ENCODE measurements around the gene RS1.

RS1 gene

DNA sequence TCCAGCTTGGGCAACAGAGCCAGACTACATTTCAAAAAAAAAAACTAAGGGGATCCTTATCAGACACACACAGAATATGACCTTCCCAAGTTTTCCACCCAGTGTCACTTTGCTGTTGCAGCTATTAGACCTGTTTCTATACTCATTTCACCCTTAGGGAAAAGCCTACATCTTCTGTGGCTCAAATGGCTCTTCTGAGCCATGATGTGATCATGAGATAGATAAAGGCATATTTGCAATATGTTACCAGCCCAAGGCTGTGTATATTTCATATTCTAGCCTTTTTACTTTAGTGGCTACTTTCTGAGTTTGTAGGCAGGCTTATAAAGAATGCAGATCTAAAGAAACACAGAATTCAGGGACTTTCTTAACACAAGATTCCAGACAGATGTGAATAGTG, 19.3 kb downstream of the RS1 start:
- TF ChIP-seq, protein P1, sequence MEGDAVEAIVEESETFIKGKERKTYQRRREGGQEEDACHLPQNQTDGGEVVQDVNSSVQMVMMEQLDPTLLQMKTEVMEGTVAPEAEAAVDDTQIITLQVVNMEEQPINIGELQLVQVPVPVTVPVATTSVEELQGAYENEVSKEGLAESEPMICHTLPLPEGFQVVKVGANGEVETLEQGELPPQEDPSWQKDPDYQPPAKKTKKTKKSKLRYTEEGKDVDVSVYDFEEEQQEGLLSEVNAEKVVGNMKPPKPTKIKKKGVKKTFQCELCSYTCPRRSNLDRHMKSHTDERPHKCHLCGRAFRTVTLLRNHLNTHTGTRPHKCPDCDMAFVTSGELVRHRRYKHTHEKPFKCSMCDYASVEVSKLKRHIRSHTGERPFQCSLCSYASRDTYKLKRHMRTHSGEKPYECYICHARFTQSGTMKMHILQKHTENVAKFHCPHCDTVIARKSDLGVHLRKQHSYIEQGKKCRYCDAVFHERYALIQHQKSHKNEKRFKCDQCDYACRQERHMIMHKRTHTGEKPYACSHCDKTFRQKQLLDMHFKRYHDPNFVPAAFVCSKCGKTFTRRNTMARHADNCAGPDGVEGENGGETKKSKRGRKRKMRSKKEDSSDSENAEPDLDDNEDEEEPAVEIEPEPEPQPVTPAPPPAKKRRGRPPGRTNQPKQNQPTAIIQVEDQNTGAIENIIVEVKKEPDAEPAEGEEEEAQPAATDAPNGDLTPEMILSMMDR (IDR thresholded peaks at IDR 0.05; ENCODE audit: low read length): no peak
- Histone ChIP-seq H3K9me2 (ENCODE audit: low read depth, low read length) (no peaks in the 10 kb centered on the region), H4K20me1 (ENCODE audit: insufficient read depth, low read length) (no peaks in the 10 kb centered on the region), H3K4me2 (ENCODE audit: low read length) (no peak overlapping the region), H3K9ac (ENCODE audit: low read length) (no peak overlapping the region), H3F3A (ENCODE audit: insufficient read depth, low read length) (no peaks in the 10 kb centered on the region), H3K27ac (ENCODE audit: low read depth, low read length, poor library complexity, severe bottlenecking) (no peak overlapping the region), H3K36me3 (ENCODE audit: insufficient read depth, low read length) (no peaks in the 10 kb centered on the region), H3K27me3 (ENCODE audit: insufficient read depth, low read length) (no peaks in the 10 kb centered on the region), H3K4me3 (ENCODE audit: low read depth, low read length, poor library complexity, severe bottlenecking) (no peak overlapping the region), H3K9me3 (ENCODE audit: low read length) (no peaks in the 10 kb centered on the region), H2AFZ (ENCODE audit: low read length) (no peak overlapping the region), H3K79me2 (ENCODE audit: insufficient read depth, low read length) (no peaks in the 10 kb centered on the region), H3K4me1 (ENCODE audit: insufficient read depth, low read length, severe bottlenecking) (no peaks in the 10 kb centered on the region)

DNA sequence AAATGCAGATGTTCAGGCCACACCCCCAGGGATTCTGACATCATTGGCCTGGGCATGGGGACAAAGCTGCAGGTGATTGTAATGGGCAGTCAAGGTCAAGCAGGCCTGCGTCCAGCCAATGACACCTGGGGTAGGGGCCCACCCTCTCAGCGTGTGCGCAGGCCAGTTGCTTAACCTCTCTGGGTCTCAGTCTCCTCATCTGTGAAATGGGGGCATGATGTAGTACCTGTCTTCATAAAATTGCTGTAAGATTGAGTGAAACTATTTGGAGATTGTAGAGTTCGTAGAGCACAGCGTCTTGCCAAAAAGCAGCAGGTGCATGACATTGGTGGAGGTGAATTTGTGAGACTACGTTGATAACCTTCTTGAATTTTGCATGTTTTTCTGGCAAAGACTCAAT, 21.2 kb downstream of the RS1 start:
- H3K4me3 ChIP-seq (ENCODE audit: low read depth, low read length, poor library complexity, severe bottlenecking): no peak overlapping the region
- no peaks in the 10 kb centered on the region for H3F3A ChIP-seq (ENCODE audit: insufficient read depth, low read length)
- H3K4me2 ChIP-seq (ENCODE audit: low read length): no peak overlapping the region
- no peaks in the 10 kb centered on the region for H3K4me1 ChIP-seq (ENCODE audit: insufficient read depth, low read length, severe bottlenecking)
- TF ChIP-seq EZH2 (IDR thresholded peaks at IDR 0.05; ENCODE audit: borderline replicate concordance, low read length): no peak
- TF ChIP-seq, protein P1 (IDR thresholded peaks at IDR 0.05; ENCODE audit: low read length): no peak
- no peak overlapping the region for H3K27ac ChIP-seq (ENCODE audit: low read depth, low read length, poor library complexity, severe bottlenecking)
- no peaks in the 10 kb centered on the region for H3K27me3 ChIP-seq (ENCODE audit: insufficient read depth, low read length)
- no peaks in the 10 kb centered on the region for H3K9me3 ChIP-seq (ENCODE audit: low read length)
- no peak overlapping the region for H3K9ac ChIP-seq (ENCODE audit: low read length)
- H3K79me2 ChIP-seq (ENCODE audit: insufficient read depth, low read length): no peaks in the 10 kb centered on the region
- no peak overlapping the region for H2AFZ ChIP-seq (ENCODE audit: low read length)
- H3K36me3 ChIP-seq (ENCODE audit: insufficient read depth, low read length): no peaks in the 10 kb centered on the region
- no peaks in the 10 kb centered on the region for H3K9me2 ChIP-seq (ENCODE audit: low read depth, low read length)
- H4K20me1 ChIP-seq (ENCODE audit: insufficient read depth, low read length): no peaks in the 10 kb centered on the region

DNA sequence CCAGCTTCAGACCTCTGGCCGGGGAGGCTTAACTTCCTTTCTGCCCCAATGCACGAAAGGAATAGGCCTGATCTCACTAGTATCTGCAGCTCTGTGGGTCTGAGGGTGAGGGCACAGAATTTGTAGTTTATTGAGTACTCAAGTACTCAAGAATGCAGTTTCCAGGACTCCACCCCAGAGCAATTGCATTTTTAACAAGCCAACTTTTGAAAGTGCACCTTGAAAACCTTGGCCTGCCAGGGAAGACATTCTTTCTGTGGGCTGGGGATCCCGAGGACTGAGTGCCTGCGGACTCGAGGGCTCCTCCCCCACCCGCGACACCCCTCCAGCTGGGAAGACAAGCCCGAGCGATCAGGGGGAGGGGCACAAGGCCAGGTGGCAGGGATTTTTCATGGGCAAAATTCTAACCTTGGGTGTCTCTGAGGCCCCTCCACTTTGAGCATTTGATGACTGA, 22.4 kb downstream of the RS1 start:
- TF ChIP-seq, protein P1 (IDR thresholded peaks at IDR 0.05; ENCODE audit: low read length): no peak
- no peak for TF ChIP-seq EZH2 (IDR thresholded peaks at IDR 0.05; ENCODE audit: borderline replicate concordance, low read length)
- Histone ChIP-seq H3K27me3 (ENCODE audit: insufficient read depth, low read length) (no peaks in the 10 kb centered on the region), H3K27ac (ENCODE audit: low read depth, low read length, poor library complexity, severe bottlenecking) (no peak overlapping the region)

More for the DNA sequence above, 22.4 kb downstream of the RS1 start:
- H3K4me3 ChIP-seq (ENCODE audit: low read depth, low read length, poor library complexity, severe bottlenecking): no peak overlapping the region
- H4K20me1 ChIP-seq (ENCODE audit: insufficient read depth, low read length): no peaks in the 10 kb centered on the region
- no peak overlapping the region for H3K9ac ChIP-seq (ENCODE audit: low read length)
- no peaks in the 10 kb centered on the region for H3K4me1 ChIP-seq (ENCODE audit: insufficient read depth, low read length, severe bottlenecking)
- H2AFZ ChIP-seq (ENCODE audit: low read length): no peak overlapping the region
- no peaks in the 10 kb centered on the region for H3K9me3 ChIP-seq (ENCODE audit: low read length)
- H3K36me3 ChIP-seq (ENCODE audit: insufficient read depth, low read length): no peaks in the 10 kb centered on the region
- no peaks in the 10 kb centered on the region for H3K79me2 ChIP-seq (ENCODE audit: insufficient read depth, low read length)
- no peak overlapping the region for H3K4me2 ChIP-seq (ENCODE audit: low read length)
- no peaks in the 10 kb centered on the region for H3F3A ChIP-seq (ENCODE audit: insufficient read depth, low read length)
- H3K9me2 ChIP-seq (ENCODE audit: low read depth, low read length): no peaks in the 10 kb centered on the region

Data from OCI-LY1 (cell line).